Measurements from ENCODE around the gene SERINC5. TPM values are rescaled to one million over a fixed set of nuclear protein-coding genes. Genes with fewer than 3 reads are reported as not detected.

Gene SERINC5
- total RNA-seq, 1 experiment from 2014 or later = 52.3 TPM

DNA sequence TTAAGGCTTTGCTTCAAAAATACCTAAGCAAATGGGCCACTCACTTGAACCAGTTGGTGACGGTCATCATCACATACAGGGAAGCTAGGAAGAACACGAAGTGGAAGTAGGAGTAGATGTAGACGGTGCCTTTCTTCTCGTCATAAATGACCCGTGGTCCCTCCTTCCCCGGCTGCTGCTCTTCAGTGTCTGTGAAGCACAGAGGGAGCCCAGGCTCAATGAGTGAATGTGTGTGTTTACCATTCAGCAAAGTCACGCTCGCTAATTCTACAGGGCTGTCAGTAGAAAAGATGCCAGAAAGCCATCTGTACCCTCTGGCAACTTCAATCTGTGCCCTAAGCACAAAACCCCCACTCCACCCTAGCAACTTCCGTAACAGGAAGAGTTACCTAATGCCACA, 109.8 kb downstream of the SERINC5 start:
- Histone ChIP-seq H4K91ac (ENCODE audit: insufficient read length, low read depth, low read length) (no peak overlapping the region), H2AK5ac (ENCODE audit: insufficient read length, low read length) (no peak overlapping the region), H3K56ac (ENCODE audit: insufficient read length, low read depth, low read length) (no peak overlapping the region), H3K23ac (ENCODE audit: insufficient read length, low read depth, low read length) (no peak overlapping the region), H4K20me1 (ENCODE audit: control insufficient read depth, insufficient read depth, insufficient read length) (no peaks in the 10 kb centered on the region), H4K5ac (ENCODE audit: insufficient read length, low read depth, low read length) (no peak overlapping the region), H2BK120ac (ENCODE audit: low read depth, low read length, poor library complexity, severe bottlenecking) (no peak overlapping the region), H3K4ac (ENCODE audit: low read depth, low read length) (no peak overlapping the region), H3K4me2 (ENCODE audit: insufficient read depth, insufficient read length, low read length) (no peak overlapping the region), H3K9ac (ENCODE audit: extremely low read depth, insufficient read length, low read length) (no peak overlapping the region), H2BK20ac (ENCODE audit: low read depth, low read length, poor library complexity, severe bottlenecking) (no peak overlapping the region), H2BK5ac (ENCODE audit: insufficient read length, low read length) (no peak overlapping the region), H2AFZ (ENCODE audit: low read length) (no peak overlapping the region), H3K9me3 (ENCODE audit: control insufficient read depth, low read depth, low read length) (no peaks in the 10 kb centered on the region), H3K79me1 (ENCODE audit: insufficient read depth, low read depth, low read length, poor library complexity, severe bottlenecking) (no peaks in the 10 kb centered on the region), H3K79me2 (ENCODE audit: insufficient read depth, low read length) (no peaks in the 10 kb centered on the region), H3K27ac (ENCODE audit: insufficient read length, low read depth, low read length) (no peak overlapping the region), H3K4me1 (ENCODE audit: insufficient read depth, low read length) (peaks cover 17% of the 10 kb centered on the region; the same call in 1 of the 2 replicates), H4K8ac (replicated peaks; ENCODE audit: insufficient read length, low read depth, low read length) (no peak overlapping the region), H3K27me3 (ENCODE audit: insufficient read depth, low read length) (no peaks in the 10 kb centered on the region), H3K23me2 (ENCODE audit: insufficient read length, low read depth, low read length, poor library complexity, severe bottlenecking) (no peaks in the 10 kb centered on the region), H3K18ac (ENCODE audit: insufficient read length, low read depth, low read length) (no peak overlapping the region), H2BK15ac (ENCODE audit: low read depth, low read length) (no peak overlapping the region), H3T11ph (ENCODE audit: low read length) (no peak overlapping the region), H2BK12ac (ENCODE audit: insufficient read length, low read depth, low read length) (no peak overlapping the region), H3K14ac (ENCODE audit: insufficient read depth, low read length) (no peak overlapping the region)
- no CpG with 5 or more reads among the region's 9 CpGs for WGBS (ENCODE audit: extremely low coverage, insufficient read length, low lambda C conversion rate)
- TF ChIP-seq, protein P1, sequence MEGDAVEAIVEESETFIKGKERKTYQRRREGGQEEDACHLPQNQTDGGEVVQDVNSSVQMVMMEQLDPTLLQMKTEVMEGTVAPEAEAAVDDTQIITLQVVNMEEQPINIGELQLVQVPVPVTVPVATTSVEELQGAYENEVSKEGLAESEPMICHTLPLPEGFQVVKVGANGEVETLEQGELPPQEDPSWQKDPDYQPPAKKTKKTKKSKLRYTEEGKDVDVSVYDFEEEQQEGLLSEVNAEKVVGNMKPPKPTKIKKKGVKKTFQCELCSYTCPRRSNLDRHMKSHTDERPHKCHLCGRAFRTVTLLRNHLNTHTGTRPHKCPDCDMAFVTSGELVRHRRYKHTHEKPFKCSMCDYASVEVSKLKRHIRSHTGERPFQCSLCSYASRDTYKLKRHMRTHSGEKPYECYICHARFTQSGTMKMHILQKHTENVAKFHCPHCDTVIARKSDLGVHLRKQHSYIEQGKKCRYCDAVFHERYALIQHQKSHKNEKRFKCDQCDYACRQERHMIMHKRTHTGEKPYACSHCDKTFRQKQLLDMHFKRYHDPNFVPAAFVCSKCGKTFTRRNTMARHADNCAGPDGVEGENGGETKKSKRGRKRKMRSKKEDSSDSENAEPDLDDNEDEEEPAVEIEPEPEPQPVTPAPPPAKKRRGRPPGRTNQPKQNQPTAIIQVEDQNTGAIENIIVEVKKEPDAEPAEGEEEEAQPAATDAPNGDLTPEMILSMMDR (conservative IDR thresholded peaks at IDR 0.05) = no peak
- H3K4me3 Mint-ChIP-seq = no peak overlapping the region
- H3K9me3 Mint-ChIP-seq = no peaks in the 10 kb centered on the region
- DNase-seq = no peak
- H3K4me1 Mint-ChIP-seq = peaks cover 58 to 60% of the 10 kb centered on the region in 2 experiments
- H3K36me3 Mint-ChIP-seq (ENCODE audit: insufficient read depth in 1 of 3, low read depth in 3 of 3) = peaks cover 22 to 53% (median 30%) of the 10 kb centered on the region in 3 experiments
- H3K27me3 Mint-ChIP-seq (ENCODE audit: low read depth) = no peaks in the 10 kb centered on the region
- H3K27ac Mint-ChIP-seq = peak overlapping the region in 1 of 3 experiments; percentile 4; a peak in 3 of 7 replicates

All from H9 (cell line).